Measurements from ENCODE around the gene C9orf85.
"Not testable (repeated sequence)": the region's sequence is repeated elsewhere in the genome, so short reads cannot be mapped to it uniquely, and the experiment has no call there.

The C9orf85 gene, protein sequence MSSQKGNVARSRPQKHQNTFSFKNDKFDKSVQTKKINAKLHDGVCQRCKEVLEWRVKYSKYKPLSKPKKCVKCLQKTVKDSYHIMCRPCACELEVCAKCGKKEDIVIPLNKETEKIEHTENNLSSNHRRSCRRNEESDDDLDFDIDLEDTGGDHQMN

DNA sequence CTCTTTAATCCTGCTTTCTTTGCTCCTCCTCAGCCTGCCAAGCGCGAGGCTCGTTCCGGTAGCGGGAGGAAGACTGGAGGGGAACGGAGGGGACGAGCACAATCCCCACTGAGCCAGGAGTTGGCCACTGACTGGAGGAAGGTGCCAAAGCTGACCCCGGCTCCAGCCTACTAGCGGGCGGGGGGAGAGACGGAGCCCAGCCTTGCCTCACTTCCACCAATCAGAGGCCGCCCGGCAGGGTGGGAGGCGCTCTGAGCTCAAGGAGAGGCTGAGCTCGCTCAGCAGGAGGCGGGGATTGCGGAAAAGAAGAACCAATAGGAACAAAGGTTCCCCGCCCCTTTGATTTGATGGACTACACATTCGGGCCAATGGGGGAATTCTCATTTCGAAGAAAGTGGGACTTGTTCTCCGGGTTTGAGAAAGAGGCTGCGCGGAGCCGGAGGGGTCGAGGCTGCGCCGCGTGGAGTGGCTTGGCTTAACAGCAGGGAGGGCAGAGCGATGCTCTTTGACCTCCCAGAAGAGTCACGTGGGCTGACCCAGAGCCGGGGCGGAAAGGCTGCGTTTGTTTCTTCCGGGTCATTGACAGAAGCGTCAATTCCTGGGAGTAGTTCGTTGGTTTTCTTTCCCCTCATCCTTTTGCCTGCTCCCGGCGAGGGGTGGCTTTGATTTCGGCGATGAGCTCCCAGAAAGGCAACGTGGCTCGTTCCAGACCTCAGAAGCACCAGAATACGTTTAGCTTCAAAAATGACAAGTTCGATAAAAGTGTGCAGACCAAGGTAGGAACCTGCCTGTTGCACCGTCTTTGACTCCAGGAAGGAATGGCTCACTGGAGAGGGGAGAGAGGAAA is at the start of gene C9orf85, which contains the start of gene ABHD17B:
C9orf85 (plus strand) TSS at position 579 of the 847 bp plus-strand sequence; CDS start at position 675, 96 bp downstream.
ABHD17B (minus strand) TSS at position 133 of the 847 bp plus-strand sequence. CDS start 36,113 bp downstream, outside the sequence.
- DNase-seq (ENCODE audit: low read depth in 2 of 2), result peak; percentile 91 to 94

DNA sequence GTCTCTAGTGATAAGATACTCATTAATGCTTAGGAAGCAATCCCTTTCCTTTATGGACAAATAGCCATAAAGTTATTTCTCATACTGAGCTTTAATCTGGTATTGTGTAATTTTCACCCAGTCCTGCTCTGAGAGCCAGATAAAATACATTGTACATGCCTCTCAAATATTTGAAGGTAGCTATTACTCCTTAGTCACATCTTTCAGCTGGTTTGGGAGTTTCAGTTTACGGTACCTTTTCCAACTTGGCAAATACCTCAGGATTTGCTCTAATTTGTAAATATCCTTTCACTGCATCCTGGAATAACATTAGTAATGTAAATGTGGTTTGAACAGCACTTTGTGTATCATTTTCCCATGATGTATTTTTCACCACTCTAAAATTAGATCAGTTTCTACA is 47.8 kb upstream of the C9orf85 start:
- no peak for DNase-seq (ENCODE audit: low read depth in 2 of 2)

DNA sequence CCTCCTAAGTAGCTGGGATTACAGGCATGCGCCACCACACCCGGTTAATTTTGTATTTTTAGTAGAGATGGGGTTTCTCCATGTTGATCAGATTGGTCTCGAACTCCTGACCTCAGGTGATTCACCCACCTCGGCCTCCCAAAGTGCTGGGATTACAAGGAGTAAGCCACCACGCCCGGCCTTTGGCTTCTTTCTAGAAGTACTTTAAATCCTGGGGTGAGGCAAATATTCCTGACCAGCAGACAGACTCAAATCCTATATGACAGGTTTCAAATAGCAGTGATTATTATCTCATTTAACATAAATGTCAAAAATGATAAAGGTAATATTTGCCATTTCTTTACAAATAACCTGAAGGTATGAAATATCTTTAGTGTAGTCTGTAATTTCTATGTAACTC is 36.1 kb upstream of the C9orf85 start:
- no peak for DNase-seq (ENCODE audit: low read depth in 2 of 2)

DNA sequence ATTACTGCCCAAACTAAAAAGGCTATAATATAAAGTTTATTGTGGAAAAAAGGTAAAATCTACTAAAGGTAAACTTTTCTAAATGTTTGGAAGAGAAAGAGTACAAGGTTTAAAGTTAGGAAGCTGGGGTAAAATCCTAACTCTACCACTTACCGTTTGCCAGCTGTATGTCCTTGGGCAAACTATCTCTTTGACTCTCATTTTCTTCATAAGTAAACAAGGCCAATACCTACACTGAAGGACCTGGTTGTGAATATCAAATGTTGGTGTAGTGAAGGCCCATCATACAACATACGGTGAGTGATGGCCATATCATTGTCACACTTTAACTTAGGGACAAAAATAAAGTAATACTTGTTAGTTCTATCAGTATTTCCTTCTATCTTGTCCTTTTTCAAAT is 35.3 kb upstream of the C9orf85 start:
- no peak for DNase-seq (ENCODE audit: low read depth in 2 of 2)

DNA sequence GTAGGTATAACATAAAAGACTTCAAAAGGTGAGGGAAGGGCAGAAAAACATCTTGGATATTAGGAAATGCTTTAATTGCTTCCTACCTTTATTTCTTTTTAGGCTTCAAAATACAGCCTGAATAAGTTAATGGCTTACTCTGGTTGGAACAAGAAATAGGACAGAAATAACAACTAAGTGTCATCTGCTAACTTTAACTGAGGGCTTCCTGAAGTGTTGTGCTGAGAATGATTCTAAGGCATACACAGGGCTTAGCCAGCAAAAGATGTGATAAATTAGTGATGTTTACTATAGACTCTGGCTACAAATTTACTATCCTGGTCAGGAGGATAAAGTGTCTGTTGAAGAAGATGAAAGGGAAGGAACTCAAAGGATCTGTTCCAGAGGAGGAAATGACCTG is 34.6 kb upstream of the C9orf85 start:
- no peak for DNase-seq (ENCODE audit: low read depth in 2 of 2)

DNA sequence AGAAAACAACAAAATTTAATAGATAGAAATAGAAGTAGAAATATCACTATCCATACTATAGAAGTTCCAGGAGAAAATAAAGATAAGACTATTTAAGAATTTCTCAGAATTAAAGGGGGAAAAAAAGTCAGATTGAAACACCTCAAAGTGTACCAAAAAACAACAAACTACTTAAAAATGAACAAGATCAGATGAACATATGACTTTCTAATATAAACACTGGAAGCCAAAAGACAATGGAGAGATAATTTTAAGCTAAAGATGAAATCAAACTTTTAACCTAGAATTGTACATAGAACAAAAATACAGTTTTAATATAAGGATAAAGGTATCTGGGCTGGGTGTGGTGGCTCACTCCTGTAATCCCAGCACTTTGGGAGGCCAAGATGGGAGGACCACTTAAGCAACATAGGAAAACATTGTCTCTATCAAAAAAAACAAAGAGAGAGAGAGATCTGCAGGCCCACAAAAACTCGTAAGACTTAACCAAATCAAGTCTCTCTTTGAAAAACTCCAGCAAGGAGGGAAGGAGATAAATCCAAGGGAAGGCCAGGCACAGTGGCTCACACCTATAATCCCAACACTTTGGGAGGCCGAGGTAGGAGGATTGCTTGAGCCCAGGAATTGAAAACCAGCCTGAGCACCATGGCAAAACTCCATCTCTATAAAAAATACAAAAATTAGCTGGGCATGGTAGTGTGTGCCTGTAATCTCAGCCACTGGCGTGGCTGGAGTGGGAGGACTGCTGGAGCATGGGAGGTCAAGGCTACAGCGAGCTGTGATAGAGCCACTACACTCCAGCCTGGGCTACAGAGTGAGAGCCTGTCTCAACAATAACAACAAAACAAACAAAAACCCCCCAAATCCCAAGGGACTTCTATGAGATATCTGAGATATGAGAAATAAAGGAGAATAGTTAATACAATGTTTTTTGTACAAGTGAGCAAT is 32.8 kb upstream of the C9orf85 start:
- DNase-seq (ENCODE audit: low read depth in 2 of 2), result no peak

DNA sequence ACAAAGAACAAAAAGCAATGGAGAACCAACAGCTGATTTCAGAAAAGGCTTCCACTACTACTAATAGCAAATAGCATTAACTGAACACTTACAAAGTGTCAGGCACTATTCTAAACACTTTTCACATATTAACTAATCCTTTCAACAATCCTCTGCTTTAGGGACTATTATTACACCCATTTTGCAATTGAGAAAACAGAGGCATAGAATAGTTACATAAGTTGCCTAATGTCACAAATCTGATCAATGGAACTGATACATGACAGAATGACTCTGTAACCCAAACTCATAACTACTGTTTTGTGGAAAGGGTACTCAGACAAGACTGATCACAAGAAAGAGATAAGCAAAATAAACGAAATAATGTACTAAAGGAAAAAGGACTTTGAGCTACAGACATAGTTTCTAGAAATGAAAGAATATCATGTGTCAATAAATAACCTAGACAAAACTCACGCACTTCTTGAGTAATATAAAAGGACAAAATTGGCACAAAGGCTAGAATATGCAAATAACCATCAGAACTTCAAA is 31.7 kb upstream of the C9orf85 start:
- DNase-seq (ENCODE audit: low read depth in 2 of 2), result no peak

DNA sequence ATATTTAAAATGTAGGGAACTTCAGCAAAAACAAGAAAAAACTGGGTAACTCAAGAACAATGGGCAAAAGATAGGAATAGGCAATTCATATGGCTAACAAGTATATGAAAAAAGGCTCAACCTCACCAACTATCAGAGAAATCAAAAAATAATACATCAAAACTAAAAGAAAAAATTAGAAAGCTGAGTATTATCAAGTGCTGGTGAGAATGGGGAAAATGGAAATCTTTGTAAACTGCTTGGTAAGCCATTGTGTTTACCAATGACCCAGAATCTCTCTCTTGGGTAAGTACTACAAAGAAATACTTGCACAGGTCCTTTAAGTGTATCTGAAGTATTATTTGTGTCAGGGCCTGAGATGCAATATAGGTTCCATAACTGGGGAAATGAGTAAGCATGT is 27.4 kb upstream of the C9orf85 start:
- DNase-seq (ENCODE audit: low read depth in 2 of 2), result no peak

DNA sequence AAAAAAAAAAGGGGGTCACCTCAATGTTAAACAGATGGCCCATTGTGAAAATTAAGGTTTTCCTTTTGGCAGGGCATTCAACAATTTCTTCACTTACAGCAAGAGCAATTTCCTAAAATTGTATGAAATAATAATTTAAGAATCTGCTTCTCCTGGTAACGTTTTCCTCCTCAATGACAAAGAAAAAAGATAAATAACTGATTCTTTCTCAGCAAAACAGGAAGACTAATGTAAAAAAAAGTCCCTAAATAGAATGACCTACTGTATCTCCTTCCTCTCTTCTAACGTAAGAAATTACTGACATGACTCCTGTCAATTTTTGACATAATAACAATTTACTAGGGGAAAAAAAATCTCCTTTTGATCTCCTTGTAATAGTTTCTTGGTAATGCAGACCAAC is 26.0 kb upstream of the C9orf85 start:
- DNase-seq (ENCODE audit: low read depth in 2 of 2), result no peak

DNA sequence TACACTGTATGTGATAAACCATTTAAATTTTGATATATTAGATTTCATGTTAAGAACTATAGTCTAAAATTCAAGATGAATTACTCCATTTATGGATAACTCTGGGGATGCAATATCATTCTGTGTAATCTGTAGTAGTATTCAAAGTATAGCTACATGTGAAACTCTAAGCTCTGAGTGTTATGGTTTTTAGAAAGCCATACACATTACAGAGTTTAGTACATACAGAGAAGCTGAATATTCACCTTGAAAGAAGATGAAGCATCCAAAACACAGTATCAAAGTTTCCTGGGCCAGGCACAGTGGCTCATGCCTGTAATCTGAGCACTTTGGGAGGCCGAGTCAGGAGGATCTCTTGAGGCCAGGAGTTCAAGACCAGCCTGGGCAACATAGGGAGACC is 25.4 kb upstream of the C9orf85 start:
- DNase-seq (ENCODE audit: low read depth in 2 of 2), result no peak

DNA sequence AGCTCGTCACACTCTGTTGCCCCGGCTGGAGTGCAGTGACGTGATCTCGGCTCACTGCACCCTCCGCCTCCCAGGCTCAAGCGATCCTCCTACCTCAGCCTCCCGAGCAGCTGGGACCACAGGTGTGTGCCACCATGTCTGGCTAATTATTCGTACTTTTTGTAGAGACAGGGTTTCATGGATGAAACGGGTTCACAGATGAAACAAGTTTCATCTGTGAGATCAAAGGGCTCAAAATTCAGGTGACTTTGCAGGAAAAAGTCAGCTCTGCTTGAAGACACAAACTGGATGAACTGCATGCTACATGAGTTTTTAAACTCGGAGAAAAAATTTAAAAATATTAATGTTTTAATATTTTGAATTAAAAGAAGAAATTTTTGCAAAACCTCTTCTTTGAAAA is 24.9 kb upstream of the C9orf85 start:
- no peak for DNase-seq (ENCODE audit: low read depth in 2 of 2)

DNA sequence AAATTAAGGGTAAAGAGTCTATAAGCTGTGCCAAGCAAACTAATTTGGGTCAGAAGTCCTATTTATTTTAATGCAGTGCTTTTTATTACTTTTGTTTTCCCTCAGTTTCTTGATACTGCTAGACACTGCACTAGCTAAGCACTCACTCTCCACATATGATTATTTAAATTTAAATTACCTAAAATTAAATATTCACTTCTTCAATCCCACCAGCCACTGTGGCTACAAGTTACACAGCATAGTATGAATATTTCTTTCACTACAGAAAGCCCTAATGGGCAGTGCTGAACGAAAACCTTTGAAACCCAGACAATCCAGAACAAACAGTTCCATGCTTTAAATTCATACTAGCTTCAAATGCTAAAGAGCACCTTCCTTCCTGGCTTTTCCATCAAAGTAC is 24.1 kb upstream of the C9orf85 start:
- no peak for DNase-seq (ENCODE audit: low read depth in 2 of 2)

DNA sequence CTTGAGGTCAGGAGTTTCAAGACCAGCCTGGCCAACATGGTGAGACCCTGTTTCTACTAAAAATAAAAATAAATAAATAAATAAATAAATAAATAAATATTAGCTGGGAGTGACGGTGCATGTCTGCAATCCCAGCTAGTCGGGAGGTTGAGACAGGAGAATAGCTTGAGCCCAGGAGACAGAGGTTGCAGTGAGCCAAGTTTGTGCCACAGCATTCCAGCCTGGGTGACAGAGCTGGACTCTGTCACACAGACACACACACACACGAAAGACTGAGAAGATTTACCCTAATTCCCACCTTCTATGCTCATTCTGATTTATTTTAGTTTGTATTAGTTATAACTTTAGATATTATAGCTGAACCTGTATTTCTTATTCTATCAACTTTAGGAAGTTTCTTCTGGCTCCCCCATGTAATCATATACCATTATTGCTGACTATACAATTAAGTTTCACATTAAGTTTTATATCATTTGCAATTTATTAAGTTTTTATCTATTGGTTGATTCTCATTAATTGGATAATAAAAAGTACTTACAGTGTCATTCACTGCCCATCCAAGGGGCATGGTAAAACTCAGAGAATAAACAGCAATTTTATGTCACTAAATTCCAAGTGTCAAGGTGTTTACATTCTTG is 21.3 kb upstream of the C9orf85 start:
- DNase-seq (ENCODE audit: low read depth in 2 of 2), result no peak

DNA sequence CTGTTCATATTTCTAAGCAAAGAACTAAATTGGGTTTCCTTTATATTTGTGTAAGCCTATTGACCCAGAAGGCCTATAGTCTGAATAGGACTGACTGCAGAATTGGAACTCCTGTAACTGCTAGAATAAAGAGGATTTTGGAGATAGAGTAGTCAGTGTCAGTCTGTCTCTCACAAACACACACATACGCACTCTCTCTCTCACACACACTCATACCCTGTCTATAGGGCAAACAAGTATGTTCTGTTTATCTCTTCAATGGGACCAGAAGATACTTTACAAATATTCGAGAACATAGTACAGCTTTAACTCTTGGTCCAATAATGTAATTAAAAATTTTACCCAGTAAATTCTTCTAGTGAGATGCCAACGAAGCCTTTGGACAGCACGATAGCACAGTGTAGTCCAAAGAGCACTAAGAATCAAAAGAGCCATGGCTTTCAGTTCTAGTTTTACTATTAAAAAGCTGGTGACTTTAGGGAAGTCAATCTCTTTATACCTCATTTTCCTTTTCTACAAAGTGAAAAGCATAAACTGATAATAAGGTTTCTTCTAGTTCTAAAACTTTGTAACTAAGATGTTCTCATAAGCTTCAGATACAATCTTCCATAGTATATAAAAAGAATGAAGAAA is 19.8 kb upstream of the C9orf85 start:
- no peak for DNase-seq (ENCODE audit: low read depth in 2 of 2)

DNA sequence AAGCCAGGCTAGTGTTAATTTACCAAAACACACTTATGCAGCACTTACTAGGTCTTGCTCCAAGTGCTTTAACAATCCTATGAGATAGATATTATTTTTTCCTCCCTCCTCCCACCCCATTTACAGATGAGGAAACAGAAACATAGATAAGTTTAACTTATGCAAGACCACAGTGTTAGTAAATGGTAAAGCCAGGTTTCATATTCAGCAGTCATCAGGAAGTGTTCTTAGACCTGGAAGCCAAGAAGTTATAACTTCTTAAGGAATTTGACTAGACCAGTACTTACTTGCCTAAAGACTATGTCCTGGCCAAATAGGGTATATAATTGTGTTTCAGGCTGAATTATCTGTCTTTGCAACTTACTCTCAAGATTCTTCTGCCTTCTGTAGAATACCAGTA is 16.3 kb upstream of the C9orf85 start:
- DNase-seq (ENCODE audit: low read depth in 2 of 2), result no peak

DNA sequence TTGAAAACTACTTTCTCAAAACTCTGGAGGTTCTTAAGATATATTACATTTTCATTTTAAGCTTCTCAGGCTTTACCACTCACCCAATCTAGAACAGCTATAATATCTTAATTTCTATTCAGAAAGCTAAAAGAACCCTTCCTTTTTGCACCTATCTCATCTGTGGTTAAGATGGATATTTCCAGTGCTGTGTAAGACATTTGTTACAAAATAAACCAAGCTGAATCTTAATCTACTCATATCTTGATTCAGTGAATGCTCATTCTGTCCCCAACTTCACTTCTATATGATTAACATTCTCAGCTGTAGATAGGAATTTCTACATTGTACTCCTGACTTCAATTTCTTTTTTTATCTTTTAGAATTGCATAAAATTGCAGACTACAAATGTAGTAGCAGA is 15.5 kb upstream of the C9orf85 start:
- no peak for DNase-seq (ENCODE audit: low read depth in 2 of 2)

DNA sequence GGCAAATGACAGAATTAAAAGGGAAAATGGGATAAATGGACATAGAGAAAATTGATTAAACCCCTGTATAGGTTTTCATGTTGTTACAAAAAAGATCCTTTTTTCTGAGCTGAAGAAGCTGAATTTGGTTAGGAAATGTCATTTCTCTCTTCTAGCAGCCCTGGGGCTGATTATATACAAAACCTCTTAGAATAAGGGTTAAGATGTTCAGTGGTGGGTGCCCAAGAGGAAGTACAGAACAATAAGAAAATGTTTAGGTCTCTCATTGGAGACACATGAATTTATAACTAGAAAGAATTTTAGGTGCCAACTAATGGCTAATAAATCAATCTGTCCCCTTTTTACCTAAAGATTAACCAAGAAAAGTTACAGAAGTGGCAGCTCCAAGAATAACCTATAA is 14.7 kb upstream of the C9orf85 start:
- no peak for DNase-seq (ENCODE audit: low read depth in 2 of 2)

DNA sequence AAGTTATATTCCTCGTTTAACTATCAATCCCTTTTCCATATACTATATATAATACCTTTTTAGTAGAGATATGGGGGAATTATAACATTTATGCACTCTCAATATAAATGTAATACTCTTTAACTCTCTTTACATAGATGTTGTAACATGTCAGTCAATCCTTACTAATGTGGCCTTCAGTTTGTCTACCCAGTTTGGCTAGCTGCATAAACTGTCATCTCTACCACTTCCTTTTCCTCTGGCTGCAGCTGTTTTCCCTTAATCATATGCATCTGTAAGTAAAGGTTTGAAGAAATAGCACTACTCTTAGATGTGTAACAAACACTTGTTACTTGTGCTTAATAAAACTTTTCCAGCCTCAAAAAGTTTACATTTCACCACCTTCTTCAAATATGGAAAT is 13.9 kb upstream of the C9orf85 start:
- DNase-seq (ENCODE audit: low read depth in 2 of 2), result no peak

DNA sequence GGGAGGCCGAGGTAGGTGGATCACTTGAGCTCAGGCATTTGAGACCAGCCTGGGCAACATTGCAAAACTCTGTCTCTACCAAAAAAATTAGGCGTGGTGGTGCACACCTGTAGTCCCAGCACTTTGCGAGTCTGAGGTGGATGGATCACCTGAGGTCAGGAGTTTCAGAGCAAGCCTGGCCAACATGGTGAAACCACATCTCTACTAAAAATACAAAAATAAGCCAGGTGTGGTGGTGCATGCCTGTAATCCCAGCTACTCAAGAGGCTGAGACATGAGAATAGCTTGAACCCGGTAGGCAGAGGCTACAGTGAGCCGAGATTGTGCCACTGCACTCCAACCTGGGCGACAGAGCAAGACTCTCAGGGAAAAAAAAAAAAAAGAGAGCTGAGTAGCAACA is 12.7 kb upstream of the C9orf85 start:
- not testable (repeated sequence) for DNase-seq (ENCODE audit: low read depth in 2 of 2)

DNA sequence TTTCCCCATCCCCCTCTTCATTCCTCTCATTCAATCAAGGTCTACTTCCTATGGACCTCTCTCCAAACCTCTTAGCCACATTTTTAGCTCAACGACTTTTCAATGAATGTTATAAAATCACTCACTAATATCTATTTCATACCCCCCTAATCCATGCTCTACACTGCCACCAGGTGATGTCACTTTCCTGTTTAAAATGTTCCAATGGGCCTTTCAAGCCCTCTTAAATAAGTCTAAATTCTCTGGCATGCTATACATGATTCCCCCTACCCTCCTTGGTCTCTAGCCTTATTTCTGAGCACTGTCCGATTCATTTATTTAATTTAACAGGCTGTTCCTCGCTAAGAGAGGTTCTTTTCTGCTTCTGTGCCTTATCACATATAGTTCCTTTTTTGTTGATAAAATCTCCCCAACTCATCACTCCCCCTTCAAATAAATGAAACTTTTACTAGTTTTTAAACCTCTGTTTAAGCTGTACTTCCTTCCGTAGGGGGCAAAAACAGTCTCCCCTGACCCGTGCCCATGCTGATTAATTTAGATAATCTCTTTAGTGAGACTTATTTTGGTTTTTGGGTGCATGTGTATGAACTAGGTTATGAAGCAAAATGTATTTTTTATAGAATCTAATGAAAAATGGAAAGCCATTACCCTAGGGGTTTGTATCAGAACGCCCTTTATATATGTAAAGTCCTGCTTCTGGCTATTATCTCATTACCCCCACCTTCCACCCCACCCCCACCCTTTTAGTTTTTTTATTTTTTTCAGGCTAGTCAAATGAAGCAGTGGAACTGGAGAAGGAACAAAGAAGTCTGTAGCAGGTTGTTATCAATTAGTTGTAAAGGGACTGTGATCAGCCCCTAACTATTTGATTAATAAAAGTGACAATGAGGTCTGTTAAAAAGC is 9.5 kb upstream of the C9orf85 start:
- DNase-seq (ENCODE audit: low read depth in 2 of 2), result no peak

Measured in activated CD8-positive, alpha-beta memory T cell treated with anti-CD3 and anti-CD28 coated beads for 4 hours (primary cell).